Activated CD8-positive, alpha-beta memory T cell treated with anti-CD3 and anti-CD28 coated beads, Interleukin-2, amount 50 U/mL, for 1 hour (primary cell): ENCODE data around the gene SLC22A31.

Source experiments
- DNase-seq: peaks from one replicate; pipeline ENCODE4 v3.0.0-alpha.2; 2020; ENCODE audit errors: extremely low read depth

SLC22A31 gene

GRCh38 chr16:89164847-89165680 lies 35.3 kb downstream of the SLC22A31 start:
- no peak for DNase-seq

DNA sequence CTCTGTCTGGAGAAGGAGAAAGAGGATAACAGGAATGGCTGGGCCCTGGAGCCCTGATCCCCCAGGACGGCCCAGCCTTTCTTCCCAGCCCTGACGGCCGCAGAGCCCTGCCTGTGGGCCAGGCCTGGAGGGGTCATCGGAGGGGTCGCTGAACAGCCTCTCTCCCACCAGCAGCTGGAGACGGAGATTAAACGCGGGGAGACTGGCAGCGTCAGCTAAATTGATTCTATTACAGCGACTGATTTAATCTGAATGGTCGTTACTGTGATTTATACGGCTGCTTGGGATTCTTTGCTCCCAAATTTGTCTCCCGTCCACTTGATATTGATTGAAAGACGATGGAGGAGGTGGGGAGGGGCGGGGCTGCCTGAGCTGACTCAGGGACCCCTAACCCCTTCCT lies 35.9 kb downstream of the SLC22A31 start:
- DNase-seq, result no peak

DNA sequence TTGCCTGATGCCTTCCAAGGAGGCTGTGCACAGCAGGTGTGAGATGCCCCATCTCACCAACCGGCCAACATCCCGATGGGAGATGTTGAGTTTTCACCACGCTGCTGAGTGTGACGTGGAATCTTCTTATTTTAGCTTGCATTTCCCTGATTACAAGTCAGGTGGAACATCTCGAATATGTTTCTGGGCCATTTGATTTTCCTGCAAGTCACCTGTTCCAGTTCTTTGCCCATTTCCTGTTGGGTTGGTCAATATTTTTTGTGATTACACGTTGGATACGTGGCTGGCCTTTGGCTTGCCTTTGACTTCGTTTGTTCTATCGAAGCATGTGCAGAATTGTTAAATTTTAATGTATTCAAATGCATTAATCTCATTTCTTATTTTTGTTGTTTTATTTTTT lies 37.0 kb downstream of the SLC22A31 start:
- no peak for DNase-seq

GRCh38 chr16:89161763-89162713 lies 38.3 kb downstream of the SLC22A31 start:
- DNase-seq, result no peak

DNA sequence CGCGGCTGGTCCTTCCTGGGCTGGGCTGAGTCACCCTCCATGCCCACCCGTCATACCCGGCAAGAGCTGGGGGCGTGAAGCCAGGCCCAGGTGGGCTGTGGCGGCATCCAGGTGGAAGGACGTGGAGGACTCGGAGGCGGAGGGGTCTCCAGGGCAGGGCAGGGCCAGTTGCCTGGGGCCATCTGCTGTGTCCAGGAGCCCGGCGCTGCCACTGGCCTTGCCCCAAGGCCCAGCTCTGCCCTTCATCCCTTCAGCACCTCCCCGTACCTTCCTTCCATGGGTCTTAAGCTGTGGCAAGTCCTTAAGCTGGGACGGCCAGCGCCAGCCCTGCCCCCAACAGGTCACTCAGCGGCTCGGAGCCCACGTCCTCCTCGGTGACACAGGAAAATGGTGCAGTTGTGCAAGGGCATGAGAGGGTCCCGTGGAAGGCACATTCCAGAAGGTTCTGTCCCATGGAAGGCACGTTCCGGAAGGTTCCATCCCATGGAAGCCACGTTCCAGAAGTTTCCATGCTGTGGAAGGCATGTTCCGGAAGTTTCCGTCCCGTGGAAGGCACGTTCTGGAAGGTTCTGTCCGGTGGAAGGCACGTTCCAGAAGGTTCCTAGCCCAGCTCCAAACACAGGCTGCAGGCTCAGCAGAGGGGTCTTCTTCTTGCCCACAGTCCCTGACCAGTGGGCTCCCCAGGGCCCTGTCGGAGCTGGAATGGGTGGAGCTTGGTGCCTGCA lies 39.2 kb downstream of the SLC22A31 start:
- no peak for DNase-seq

GRCh38 chr16:89159850-89160354 lies 40.4 kb downstream of the SLC22A31 start:
- DNase-seq, result no peak

- no peak for DNase-seq
These were observed 41.1 kb downstream of the SLC22A31 start for GRCh38 chr16:89159066-89159849.

- DNase-seq, result no peak
These were observed 42.6 kb downstream of the SLC22A31 start for GRCh38 chr16:89157778-89158177.

- DNase-seq, result no peak
These were observed 43.3 kb downstream of the SLC22A31 start for GRCh38 chr16:89156740-89157645.

- DNase-seq, result no peak
These were observed 44.2 kb downstream of the SLC22A31 start for GRCh38 chr16:89155851-89156739.

GRCh38 chr16:89155184-89155679 lies 45.1 kb downstream of the SLC22A31 start:
- DNase-seq, result no peak

DNA sequence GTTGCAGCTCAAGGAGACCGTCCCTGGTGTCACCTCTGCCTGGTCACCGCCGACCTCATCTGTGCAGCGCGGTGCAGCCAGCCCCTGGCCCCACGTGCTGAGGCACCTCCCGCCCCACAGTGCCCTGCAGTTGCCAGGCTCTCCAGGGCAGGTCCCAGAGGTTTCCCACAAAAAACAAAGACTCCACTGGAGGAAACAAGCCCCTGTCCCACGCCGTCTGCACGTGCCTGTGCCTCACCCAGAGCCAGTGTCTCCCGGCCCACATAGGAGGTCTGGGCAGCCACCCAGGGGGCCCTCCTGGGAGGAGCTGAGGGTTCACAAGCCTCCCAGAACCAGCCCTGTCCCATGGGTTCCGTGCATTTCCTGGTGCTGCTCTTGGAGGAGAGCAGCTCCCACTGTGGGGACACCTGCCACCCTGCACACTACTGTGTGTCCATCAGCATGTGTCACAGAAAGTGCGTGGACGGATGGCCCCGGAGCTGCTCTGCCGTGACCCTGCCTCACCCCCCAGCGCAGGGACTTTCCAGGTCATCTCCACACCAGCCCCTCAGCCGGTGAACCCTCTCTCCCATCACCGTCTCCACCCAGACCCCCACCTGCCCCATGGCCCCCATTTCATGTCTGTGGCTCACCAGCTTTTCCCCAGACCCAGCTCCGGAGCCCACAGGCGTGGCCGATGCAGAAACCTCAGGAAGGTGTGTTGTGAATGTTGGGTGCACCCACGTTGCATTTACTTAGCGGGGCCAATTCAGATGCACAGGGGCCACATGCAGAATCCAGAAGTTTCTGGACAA lies 45.8 kb downstream of the SLC22A31 start:
- no peak for DNase-seq

DNA sequence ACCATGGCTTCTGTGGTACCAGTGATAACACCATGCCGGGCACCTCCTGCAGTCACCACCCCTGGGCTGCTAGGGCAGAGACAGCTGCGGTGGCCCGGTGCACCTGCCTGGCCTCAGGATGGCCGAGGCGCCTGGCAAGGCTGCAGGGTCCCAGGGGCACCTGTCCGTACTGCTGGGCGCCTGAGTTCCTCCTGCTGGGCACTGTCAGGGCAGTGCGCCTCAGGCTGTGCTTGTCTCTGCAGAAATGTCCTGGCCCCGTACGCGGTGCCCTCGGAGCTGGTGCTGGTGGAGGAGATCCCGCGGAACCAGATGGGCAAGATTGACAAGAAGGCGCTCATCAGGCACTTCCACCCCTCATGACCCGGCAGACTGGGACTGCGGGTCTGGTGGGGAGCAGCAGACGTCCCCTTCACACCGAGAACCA lies 46.5 kb downstream of the SLC22A31 start:
- DNase-seq, result no peak

DNA sequence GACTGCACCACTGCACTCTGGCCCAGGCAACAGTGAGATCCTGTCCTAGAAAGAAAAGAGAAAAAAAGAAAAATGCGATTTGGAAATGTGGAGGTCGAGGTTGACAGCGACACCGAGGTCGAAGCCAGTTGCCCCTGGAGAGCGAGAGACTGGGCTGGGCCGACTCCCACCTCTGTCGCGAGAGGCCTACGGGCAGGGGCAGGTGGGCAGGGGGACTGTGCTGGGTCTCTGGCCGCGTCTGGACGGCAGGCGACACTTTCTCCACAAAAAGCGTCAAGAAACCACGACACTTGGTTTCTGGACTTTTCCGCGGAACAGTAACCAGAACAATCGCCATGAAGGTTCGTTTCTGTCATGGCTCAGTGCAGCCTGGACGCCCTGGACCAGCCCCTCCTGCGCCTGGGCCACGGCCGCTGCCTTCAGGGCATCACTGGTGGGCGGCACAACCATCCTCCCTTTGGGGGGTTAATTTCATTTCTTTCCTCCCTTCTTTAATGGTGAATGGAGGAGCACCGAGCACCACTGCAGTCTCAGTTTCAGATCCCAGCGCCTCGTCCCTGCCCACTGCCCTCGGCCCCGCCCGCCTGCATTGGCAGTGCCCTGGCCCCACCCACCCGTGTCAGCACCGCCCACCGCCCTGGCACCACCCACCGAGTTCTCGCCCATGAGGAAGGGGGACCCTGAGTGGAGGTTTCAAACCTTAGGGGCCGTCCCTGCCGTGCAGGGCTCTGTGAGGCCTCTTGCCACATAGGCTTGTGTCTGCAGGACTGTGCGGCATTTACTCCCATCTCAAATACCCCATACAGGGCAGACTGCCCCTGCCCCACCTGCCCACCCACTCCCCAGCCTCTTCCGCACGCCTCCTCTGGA lies 47.3 kb downstream of the SLC22A31 start:
- no peak for DNase-seq

GRCh38 chr16:89150981-89151380 lies 49.4 kb downstream of the SLC22A31 start:
- no peak for DNase-seq

DNA sequence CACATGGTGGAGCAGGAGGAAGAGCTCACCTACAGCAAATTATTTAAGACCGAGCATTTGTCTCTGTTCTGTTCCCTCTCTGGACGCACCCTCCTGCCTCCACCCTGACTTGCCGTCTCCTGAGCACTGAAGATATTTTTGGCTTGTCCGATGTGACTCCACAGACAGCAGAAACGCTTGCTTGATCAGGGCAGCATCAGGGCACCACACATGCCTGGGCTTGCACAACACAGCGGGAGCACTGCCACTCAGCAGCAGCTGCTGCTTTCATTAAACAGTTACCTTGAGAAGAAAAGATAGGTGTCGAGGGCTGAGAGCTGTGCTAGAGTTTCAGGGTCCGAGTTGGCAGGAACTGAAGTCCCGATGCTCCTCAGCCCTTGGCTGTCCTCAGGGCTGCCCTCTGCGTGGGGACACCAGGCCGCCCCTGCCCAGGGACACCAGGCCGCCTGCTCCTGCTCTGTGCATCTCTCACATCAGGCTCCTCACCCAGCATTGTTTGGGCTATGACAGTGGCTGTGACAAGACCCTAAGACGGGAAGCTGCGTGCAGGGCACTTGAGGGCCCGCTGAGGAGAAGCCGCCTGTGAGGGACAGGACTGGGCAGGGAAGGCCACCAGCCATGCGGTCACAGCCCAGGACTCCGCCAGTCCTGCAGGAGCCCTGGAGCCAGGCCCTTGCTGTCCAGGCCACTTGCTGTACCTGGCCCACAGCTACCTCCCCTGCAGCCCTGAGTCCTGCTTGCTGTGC lies 50.1 kb downstream of the SLC22A31 start:
- no peak for DNase-seq
